HepG2 (cell line): Measurements from ENCODE around the gene IRS1. TPM values are rescaled to one million over a fixed set of nuclear protein-coding genes. Genes with fewer than 3 reads are reported as not detected.

Experiments
- AGO2 ChIP-seq: fragments of 200-400 bp; formaldehyde crosslinking; optimal IDR thresholded peaks from 2 replicates; pipeline ENCODE3; 2017; ENCODE audit warnings: mild to moderate bottlenecking, low read depth, low read length, moderate library complexity
- CREB1 ChIP-seq, 2 experiments: fragments of 450-650 bp in 1 of 2; IDR thresholded peaks; 2 replicates each; pipeline ENCODE4 v1.6.1; 2016 to 2017; ENCODE audit warnings: control low read depth in 1 of 2, mild to moderate bottlenecking in 1 of 2, missing compliant biosample characterization in 1 of 2, missing genetic modification characterization in 1 of 2
- FOSL1 ChIP-seq: sonication (generic); formaldehyde crosslinking; IDR thresholded peaks from 2 replicates; pipeline ENCODE4 v1.9.0; 2021; ENCODE audit warnings: missing genetic modification reagents, borderline replicate concordance
- KMT2A ChIP-seq: sonication (generic); formaldehyde crosslinking; IDR thresholded peaks from 2 replicates; pipeline ENCODE4 v1.4.0; 2020; ENCODE audit warnings: missing genetic modification reagents
- MYC ChIP-seq: sonication (generic); formaldehyde crosslinking; IDR thresholded peaks from 2 replicates; pipeline ENCODE4 v1.9.0; 2021; ENCODE audit warnings: missing genetic modification reagents, borderline replicate concordance
- PHF20 ChIP-seq: sonication (generic); formaldehyde crosslinking; IDR thresholded peaks from 2 replicates; pipeline ENCODE4 v1.5.0; 2020; ENCODE audit warnings: mild to moderate bottlenecking, missing genetic modification reagents
- SAP130 ChIP-seq: IDR thresholded peaks from 2 replicates; pipeline ENCODE4 v1.6.1; 2016; ENCODE audit warnings: low read depth
- SIN3A ChIP-seq: IDR thresholded peaks from 2 replicates; pipeline ENCODE4 v1.6.1; 2011; ENCODE audit warnings: low read depth, mild to moderate bottlenecking, control low read depth, low read length, borderline replicate concordance
- SOX6 ChIP-seq, 2 experiments: fragments of 450-650 bp in 1 of 2; sonication (generic) in 1 of 2; formaldehyde crosslinking in 1 of 2; IDR thresholded peaks; 2 replicates each; pipeline versions ENCODE4 v1.4.0 to v1.6.1; 2017 to 2020; ENCODE audit warnings: antibody characterized with exemption in 1 of 2, mild to moderate bottlenecking in 1 of 2, missing genetic modification reagents in 1 of 2
- WIZ ChIP-seq: sonication (generic); formaldehyde crosslinking; IDR thresholded peaks from 2 replicates; pipeline ENCODE4 v1.5.1; 2020; ENCODE audit warnings: mild to moderate bottlenecking, missing genetic modification reagents
- ZBTB7B ChIP-seq: sonication (generic); formaldehyde crosslinking; IDR thresholded peaks from 2 replicates; pipeline ENCODE4 v1.4.0; 2020; ENCODE audit warnings: missing genetic modification reagents
- ZFP36 ChIP-seq: fragments of 150-350 bp; IDR thresholded peaks from 2 replicates; pipeline ENCODE4 v1.6.1; 2018; ENCODE audit warnings: borderline replicate concordance, low read length, low read depth; ENCODE audit not compliant: partially characterized antibody
- ZNF430 ChIP-seq: sonication (generic); formaldehyde crosslinking; IDR thresholded peaks from 2 replicates; pipeline ENCODE4 v1.9.0; 2021; ENCODE audit warnings: mild to moderate bottlenecking, missing genetic modification reagents
- ZNF432 ChIP-seq: sonication (generic); formaldehyde crosslinking; IDR thresholded peaks from 2 replicates; pipeline ENCODE4 v1.5.0; 2020; ENCODE audit warnings: missing genetic modification reagents, mild to moderate bottlenecking, borderline replicate concordance
- ZNF547 ChIP-seq: sonication (generic); formaldehyde crosslinking; IDR thresholded peaks from 2 replicates; pipeline ENCODE4 v1.5.1; 2020; ENCODE audit warnings: mild to moderate bottlenecking, missing genetic modification reagents
- ZNF616 ChIP-seq: sonication (generic); formaldehyde crosslinking; IDR thresholded peaks from 2 replicates; pipeline ENCODE4 v1.5.0; 2020; ENCODE audit warnings: low read depth, mild to moderate bottlenecking, missing genetic modification reagents
- ZNF652 ChIP-seq: IDR thresholded peaks from 2 replicates; pipeline ENCODE4 v1.6.1; 2016; ENCODE audit warnings: low read depth, borderline replicate concordance
- ZSCAN12 ChIP-seq: sonication (generic); formaldehyde crosslinking; IDR thresholded peaks from 2 replicates; pipeline ENCODE4 v1.9.0; 2021; ENCODE audit warnings: mild to moderate bottlenecking, missing genetic modification reagents
- polyA plus RNA-seq, 8 experiments: library from polyadenylated mRNA; depleted of rRNA in 3 of 8; stranded (reverse) in 7 of 8; unstranded in 1 of 8; fragments of >200 nt; fragmentation: Illumina TruSeq in 4 of 8; extraction: Trizol in 4 of 8; gene quantifications; 2 replicates each; pipeline versions ENCODE4 v1.2.1 to v1.2.3, GENCODE V29; 2011 to 2016; ENCODE audit warnings: low read depth in 4 of 8, missing spikeins in 1 of 8, mixed read lengths in 1 of 8; ENCODE audit not compliant: insufficient read depth in 1 of 8
- total RNA-seq, 5 experiments: library from RNA; depleted of rRNA; stranded (reverse); fragments of >200 nt; fragmentation: Illumina TruSeq; extraction: Trizol; gene quantifications; 2 replicates each; pipeline ENCODE4 v1.2.3, GENCODE V29; 2016; ENCODE audit warnings: low read depth in 1 of 5
- TF ChIP-seq, protein P1 (sequence below): sonication (generic); formaldehyde crosslinking; IDR thresholded peaks from 2 replicates; pipeline ENCODE4 v1.9.0; 2022; ENCODE audit warnings: low read depth, missing genetic modification reagents
- TF ChIP-seq, protein P2 (sequence below): sonication (generic); formaldehyde crosslinking; IDR thresholded peaks from 2 replicates; pipeline ENCODE4 v1.5.0; 2020; ENCODE audit warnings: mild to moderate bottlenecking, missing genetic modification reagents
- TF ChIP-seq, protein P3 (sequence below): sonication (generic); formaldehyde crosslinking; IDR thresholded peaks from 2 replicates; pipeline ENCODE4 v1.4.0; 2020; ENCODE audit warnings: missing genetic modification reagents, borderline replicate concordance

IRS1 gene
- total and polyA plus RNA-seq, 2 of the 13 experiments (the other 11 are each of a cell fraction or from before 2014, with no cell fraction given): 8.7 to 9.0 TPM

DNA sequence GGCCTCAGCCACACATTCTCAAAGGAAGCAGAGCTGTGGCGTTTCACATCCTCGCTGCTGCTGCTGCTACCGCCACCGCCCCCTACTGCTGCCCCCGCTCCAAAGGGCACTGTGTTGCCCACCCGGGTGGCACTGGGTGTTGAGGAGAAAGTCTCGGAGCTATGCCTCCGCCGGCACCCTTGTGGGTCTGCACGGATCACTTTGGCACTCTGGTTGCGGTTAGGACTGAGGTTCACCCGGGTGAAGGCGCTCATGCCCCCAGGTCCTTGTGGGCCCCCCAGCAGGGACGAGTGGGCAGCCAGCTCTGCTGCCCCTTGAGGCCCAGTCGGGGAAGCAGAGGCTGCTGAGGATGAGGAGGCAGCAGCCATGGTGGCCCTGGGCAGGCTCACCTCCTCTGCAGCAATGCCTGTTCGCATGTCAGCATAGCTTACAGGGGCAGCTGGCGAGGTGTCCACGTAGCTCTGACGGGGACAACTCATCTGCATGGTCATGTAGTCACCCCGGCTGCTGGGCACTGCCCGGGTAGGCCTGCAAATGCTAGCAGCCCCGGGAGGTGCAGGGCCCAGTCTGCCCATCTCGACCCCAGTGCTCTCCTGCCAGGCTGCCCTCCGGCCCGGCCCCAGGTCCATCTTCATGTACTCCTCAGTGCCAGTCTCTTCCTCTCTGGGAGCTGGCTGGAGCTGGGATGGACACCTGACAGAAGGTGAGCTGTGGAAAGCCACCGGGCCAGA lies 4.2 kb downstream of the IRS1 start (continued):
- peak; percentile 35; the same call in 1 of the 2 replicates for TF ChIP-seq MYC (CRISPR knock-in tag)
- no peak for TF ChIP-seq ZNF547
- TF ChIP-seq KMT2A (CRISPR knock-in tag): no peak
- peak; percentile 89 for TF ChIP-seq AGO2
- no peak for TF ChIP-seq SAP130
- no peak for TF ChIP-seq ZNF652 (CRISPR knock-in tag)
- TF ChIP-seq, protein P1, sequence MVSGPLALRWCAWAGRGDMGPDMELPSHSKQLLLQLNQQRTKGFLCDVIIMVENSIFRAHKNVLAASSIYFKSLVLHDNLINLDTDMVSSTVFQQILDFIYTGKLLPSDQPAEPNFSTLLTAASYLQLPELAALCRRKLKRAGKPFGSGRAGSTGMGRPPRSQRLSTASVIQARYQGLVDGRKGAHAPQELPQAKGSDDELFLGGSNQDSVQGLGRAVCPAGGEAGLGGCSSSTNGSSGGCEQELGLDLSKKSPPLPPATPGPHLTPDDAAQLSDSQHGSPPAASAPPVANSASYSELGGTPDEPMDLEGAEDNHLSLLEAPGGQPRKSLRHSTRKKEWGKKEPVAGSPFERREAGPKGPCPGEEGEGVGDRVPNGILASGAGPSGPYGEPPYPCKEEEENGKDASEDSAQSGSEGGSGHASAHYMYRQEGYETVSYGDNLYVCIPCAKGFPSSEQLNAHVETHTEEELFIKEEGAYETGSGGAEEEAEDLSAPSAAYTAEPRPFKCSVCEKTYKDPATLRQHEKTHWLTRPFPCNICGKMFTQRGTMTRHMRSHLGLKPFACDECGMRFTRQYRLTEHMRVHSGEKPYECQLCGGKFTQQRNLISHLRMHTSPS (CRISPR knock-in tag): peak; percentile 85
- no peak for TF ChIP-seq ZFP36
- TF ChIP-seq CREB1 (IDR thresholded peaks at IDR 0.05): no peak
- no peak for TF ChIP-seq CREB1 (CRISPR knock-in tag; IDR thresholded peaks at IDR 0.05)
- no peak for TF ChIP-seq ZNF432 (CRISPR knock-in tag)
- no peak for TF ChIP-seq ZNF616
- TF ChIP-seq SOX6 (IDR thresholded peaks at IDR 0.05): no peak
- peak; percentile 29; the same call in 1 of the 2 replicates for TF ChIP-seq SOX6 (CRISPR knock-in tag; IDR thresholded peaks at IDR 0.05)
- TF ChIP-seq, protein P2, sequence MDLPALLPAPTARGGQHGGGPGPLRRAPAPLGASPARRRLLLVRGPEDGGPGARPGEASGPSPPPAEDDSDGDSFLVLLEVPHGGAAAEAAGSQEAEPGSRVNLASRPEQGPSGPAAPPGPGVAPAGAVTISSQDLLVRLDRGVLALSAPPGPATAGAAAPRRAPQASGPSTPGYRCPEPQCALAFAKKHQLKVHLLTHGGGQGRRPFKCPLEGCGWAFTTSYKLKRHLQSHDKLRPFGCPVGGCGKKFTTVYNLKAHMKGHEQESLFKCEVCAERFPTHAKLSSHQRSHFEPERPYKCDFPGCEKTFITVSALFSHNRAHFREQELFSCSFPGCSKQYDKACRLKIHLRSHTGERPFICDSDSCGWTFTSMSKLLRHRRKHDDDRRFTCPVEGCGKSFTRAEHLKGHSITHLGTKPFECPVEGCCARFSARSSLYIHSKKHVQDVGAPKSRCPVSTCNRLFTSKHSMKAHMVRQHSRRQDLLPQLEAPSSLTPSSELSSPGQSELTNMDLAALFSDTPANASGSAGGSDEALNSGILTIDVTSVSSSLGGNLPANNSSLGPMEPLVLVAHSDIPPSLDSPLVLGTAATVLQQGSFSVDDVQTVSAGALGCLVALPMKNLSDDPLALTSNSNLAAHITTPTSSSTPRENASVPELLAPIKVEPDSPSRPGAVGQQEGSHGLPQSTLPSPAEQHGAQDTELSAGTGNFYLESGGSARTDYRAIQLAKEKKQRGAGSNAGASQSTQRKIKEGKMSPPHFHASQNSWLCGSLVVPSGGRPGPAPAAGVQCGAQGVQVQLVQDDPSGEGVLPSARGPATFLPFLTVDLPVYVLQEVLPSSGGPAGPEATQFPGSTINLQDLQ (CRISPR knock-in tag): no peak
- TF ChIP-seq, protein P3, sequence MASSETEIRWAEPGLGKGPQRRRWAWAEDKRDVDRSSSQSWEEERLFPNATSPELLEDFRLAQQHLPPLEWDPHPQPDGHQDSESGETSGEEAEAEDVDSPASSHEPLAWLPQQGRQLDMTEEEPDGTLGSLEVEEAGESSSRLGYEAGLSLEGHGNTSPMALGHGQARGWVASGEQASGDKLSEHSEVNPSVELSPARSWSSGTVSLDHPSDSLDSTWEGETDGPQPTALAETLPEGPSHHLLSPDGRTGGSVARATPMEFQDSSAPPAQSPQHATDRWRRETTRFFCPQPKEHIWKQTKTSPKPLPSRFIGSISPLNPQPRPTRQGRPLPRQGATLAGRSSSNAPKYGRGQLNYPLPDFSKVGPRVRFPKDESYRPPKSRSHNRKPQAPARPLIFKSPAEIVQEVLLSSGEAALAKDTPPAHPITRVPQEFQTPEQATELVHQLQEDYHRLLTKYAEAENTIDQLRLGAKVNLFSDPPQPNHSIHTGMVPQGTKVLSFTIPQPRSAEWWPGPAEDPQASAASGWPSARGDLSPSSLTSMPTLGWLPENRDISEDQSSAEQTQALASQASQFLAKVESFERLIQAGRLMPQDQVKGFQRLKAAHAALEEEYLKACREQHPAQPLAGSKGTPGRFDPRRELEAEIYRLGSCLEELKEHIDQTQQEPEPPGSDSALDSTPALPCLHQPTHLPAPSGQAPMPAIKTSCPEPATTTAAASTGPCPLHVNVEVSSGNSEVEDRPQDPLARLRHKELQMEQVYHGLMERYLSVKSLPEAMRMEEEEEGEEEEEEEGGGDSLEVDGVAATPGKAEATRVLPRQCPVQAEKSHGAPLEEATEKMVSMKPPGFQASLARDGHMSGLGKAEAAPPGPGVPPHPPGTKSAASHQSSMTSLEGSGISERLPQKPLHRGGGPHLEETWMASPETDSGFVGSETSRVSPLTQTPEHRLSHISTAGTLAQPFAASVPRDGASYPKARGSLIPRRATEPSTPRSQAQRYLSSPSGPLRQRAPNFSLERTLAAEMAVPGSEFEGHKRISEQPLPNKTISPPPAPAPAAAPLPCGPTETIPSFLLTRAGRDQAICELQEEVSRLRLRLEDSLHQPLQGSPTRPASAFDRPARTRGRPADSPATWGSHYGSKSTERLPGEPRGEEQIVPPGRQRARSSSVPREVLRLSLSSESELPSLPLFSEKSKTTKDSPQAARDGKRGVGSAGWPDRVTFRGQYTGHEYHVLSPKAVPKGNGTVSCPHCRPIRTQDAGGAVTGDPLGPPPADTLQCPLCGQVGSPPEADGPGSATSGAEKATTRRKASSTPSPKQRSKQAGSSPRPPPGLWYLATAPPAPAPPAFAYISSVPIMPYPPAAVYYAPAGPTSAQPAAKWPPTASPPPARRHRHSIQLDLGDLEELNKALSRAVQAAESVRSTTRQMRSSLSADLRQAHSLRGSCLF: no peak
- no peak for TF ChIP-seq PHF20 (CRISPR knock-in tag)
- TF ChIP-seq FOSL1 (CRISPR knock-in tag): no peak
- TF ChIP-seq ZSCAN12 (CRISPR knock-in tag): no peak
- TF ChIP-seq WIZ (CRISPR knock-in tag): 0 out of 2 replicates have a peak, but pooled peaks have one; percentile 23
- no peak for TF ChIP-seq SIN3A
- TF ChIP-seq ZBTB7B: no peak
- TF ChIP-seq ZNF430 (CRISPR knock-in tag): no peak
